ENCODE results near the gene AZIN2. TPM values are rescaled to one million over a fixed set of nuclear protein-coding genes. Genes with fewer than 3 reads are reported as not detected.

The AZIN2 gene
- total RNA-seq, 1 experiment from 2014 or later, result 0.39 TPM

GRCh38 chr1:33168556-33169289 lies 87.8 kb downstream of the AZIN2 start:
- Histone ChIP-seq H3K18ac (ENCODE audit: insufficient read length, low read depth, low read length) (no peak overlapping the region), H4K91ac (ENCODE audit: insufficient read length, low read depth, low read length) (no peak overlapping the region), H3K79me1 (ENCODE audit: insufficient read depth, low read depth, low read length, poor library complexity, severe bottlenecking) (no peaks in the 10 kb centered on the region), H3K27ac (ENCODE audit: insufficient read length, low read depth, low read length) (no peak overlapping the region), H2BK20ac (ENCODE audit: low read depth, low read length, poor library complexity, severe bottlenecking) (no peak overlapping the region), H3K23me2 (ENCODE audit: insufficient read length, low read depth, low read length, poor library complexity, severe bottlenecking) (no peaks in the 10 kb centered on the region), H3K79me2 (ENCODE audit: insufficient read depth, low read length) (no peaks in the 10 kb centered on the region), H2AFZ (ENCODE audit: low read length) (no peak overlapping the region), H2BK15ac (ENCODE audit: low read depth, low read length) (no peak overlapping the region), H3K4ac (ENCODE audit: low read depth, low read length) (no peak overlapping the region), H3K27me3 (ENCODE audit: insufficient read depth, low read length) (no peaks in the 10 kb centered on the region), H2BK5ac (ENCODE audit: insufficient read length, low read length) (no peak overlapping the region), H4K20me1 (ENCODE audit: control insufficient read depth, insufficient read depth, insufficient read length) (no peaks in the 10 kb centered on the region), H3K4me2 (ENCODE audit: insufficient read depth, insufficient read length, low read length) (no peak overlapping the region), H3K9ac (ENCODE audit: extremely low read depth, insufficient read length, low read length) (no peak overlapping the region), H2BK120ac (ENCODE audit: low read depth, low read length, poor library complexity, severe bottlenecking) (no peak overlapping the region), H2AK5ac (ENCODE audit: insufficient read length, low read length) (no peak overlapping the region), H4K5ac (ENCODE audit: insufficient read length, low read depth, low read length) (no peak overlapping the region), H3T11ph (ENCODE audit: low read length) (no peak overlapping the region), H3K23ac (ENCODE audit: insufficient read length, low read depth, low read length) (no peak overlapping the region), H3K4me1 (ENCODE audit: insufficient read depth, low read length) (no peaks in the 10 kb centered on the region; the same call in 1 of the 2 replicates), H3K56ac (ENCODE audit: insufficient read length, low read depth, low read length) (no peak overlapping the region), H3K14ac (ENCODE audit: insufficient read depth, low read length) (no peak overlapping the region), H4K8ac (replicated peaks; ENCODE audit: insufficient read length, low read depth, low read length) (no peak overlapping the region), H2BK12ac (ENCODE audit: insufficient read length, low read depth, low read length) (no peak overlapping the region), H3K9me3 (ENCODE audit: control insufficient read depth, low read depth, low read length) (no peaks in the 10 kb centered on the region)
- Mint-ChIP-seq H3K27ac (peak overlapping the region in 1 of 3 experiments; percentile 79; a peak in 2 of 7 replicates), H3K36me3 (ENCODE audit: insufficient read depth in 1 of 3, low read depth in 3 of 3) (peaks cover 6 to 14% (median 13%) of the 10 kb centered on the region in 3 experiments; a peak in 5 of 7 replicates), H3K9me3 (peaks cover 0 to 2% of the 10 kb centered on the region in 2 experiments; a peak in 1 of 5 replicates), H3K4me3 (no peak overlapping the region), H3K27me3 (ENCODE audit: low read depth) (peaks cover 11% of the 10 kb centered on the region), H3K4me1 (peaks cover 39 to 44% of the 10 kb centered on the region in 2 experiments)
- WGBS (ENCODE audit: extremely low coverage, insufficient read length, low lambda C conversion rate), result no CpG with 5 or more reads among the region's 11 CpGs
- TF ChIP-seq, protein P1, sequence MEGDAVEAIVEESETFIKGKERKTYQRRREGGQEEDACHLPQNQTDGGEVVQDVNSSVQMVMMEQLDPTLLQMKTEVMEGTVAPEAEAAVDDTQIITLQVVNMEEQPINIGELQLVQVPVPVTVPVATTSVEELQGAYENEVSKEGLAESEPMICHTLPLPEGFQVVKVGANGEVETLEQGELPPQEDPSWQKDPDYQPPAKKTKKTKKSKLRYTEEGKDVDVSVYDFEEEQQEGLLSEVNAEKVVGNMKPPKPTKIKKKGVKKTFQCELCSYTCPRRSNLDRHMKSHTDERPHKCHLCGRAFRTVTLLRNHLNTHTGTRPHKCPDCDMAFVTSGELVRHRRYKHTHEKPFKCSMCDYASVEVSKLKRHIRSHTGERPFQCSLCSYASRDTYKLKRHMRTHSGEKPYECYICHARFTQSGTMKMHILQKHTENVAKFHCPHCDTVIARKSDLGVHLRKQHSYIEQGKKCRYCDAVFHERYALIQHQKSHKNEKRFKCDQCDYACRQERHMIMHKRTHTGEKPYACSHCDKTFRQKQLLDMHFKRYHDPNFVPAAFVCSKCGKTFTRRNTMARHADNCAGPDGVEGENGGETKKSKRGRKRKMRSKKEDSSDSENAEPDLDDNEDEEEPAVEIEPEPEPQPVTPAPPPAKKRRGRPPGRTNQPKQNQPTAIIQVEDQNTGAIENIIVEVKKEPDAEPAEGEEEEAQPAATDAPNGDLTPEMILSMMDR (conservative IDR thresholded peaks at IDR 0.05), result peak; percentile 47; the same call in 2 of the 3 replicates
- no peak for DNase-seq

All from H9 (cell line).